ENCODE measurements around the gene CFAP300. TPM values are rescaled to one million over a fixed set of nuclear protein-coding genes. Genes with fewer than 3 reads are reported as not detected.

The CFAP300 gene
- total RNA-seq, 1 experiment from 2014 or later = not detected

DNA sequence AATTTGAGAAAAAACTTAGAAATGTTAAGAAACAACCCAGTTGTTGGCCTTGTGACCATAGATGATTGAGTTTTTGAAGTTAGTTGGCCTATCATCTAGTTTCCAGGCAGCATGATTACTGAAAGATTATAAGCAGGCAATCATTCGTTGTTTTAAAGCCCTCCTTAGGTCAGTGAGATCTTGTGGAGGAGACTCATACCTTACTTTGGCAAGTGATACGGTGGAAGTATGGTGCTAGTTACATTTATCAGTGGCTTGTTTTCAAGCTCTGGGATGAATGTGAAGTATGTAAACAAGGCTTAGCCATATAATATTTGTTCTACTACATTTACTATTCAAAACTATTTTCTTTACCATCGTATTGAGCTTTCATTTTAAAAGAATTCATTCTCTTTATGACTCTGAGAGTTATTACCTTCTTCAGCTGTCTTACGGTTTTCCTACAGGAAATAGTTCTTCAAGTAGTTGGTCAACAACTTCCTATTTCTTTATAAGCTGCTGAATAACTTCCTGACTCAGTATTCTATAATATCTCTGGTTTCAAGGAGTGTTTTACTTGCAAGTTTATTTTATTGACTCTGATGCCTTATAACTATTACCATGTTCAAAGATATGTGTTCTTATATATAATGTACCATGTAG is 70.4 kb downstream of the CFAP300 start:
- in situ Hi-C loops (cut with HindIII; ENCODE audit: low sequenced_read_pairs) = no loop called here
- no peak for DNase-seq (ENCODE audit: low spot score)

DNA sequence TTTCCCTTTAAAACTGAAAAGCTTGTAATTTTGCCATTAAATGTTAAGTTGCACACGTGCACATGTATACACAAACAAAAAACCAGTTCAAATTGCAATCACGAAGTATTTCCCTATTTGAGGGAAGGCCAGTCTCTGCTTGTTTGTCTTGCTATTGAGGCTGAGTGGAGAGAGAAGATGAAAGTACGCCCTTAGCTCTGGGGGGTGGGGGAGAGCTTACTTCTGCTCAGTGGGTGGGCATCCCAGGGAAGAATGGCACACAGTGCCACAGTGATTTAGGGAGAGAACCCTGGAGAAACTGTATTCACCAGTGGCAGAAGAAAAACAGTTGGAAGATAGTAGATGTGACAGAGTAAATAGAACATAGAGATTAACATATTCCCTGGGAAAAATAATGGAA is 71.7 kb downstream of the CFAP300 start:
- in situ Hi-C loops (cut with HindIII; ENCODE audit: low sequenced_read_pairs) = no loop called here
- no peak for DNase-seq (ENCODE audit: low spot score)

DNA sequence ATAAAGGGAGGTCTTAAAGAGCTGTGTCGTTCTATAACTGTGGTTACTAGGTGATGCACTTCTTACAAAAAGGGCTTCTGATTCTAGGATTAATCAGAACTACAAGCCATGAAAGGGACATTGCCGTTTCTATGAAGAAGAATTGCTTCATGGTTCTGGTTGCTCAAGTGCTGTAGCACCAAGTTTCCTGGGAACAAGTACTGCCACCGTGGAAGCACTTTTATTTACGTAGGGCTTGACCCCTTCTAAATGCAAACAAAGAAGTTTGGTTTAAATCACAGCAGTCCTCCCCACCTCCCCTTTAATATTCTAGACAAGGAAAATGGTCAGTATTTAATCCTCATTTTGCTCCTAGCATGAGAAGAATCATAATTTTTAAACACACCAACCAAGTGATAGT is 72.8 kb downstream of the CFAP300 start:
- no peak for DNase-seq (ENCODE audit: low spot score)
- in situ Hi-C loops (cut with HindIII; ENCODE audit: low sequenced_read_pairs) = no loop called here

DNA sequence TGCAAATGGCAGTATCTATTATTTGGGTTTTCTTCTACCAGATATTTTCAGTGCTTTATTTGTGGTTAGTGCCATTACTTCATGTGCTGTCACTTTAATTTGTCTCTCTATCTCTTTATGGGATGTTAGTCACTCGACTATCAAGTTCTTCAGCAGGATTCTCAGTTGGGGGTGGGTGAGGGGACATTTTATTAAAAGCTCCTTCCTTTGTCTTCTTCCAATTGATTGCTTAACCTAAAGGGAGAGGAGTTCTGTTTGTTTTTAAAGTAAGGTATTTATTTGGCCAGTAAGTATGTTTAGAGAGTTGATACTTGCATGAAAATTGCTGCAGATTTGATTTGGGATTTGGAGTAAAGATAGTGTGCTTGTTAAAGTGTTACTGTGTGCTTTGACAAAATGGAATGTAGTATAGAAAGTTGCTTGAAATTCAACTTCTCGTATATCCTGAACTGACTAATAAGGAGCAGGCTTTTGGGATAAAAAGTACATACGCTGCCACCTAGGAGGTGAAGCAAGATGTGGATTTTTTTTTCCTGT is 73.3 kb downstream of the CFAP300 start:
- in situ Hi-C loops (cut with HindIII; ENCODE audit: low sequenced_read_pairs) = no loop called here

DNA sequence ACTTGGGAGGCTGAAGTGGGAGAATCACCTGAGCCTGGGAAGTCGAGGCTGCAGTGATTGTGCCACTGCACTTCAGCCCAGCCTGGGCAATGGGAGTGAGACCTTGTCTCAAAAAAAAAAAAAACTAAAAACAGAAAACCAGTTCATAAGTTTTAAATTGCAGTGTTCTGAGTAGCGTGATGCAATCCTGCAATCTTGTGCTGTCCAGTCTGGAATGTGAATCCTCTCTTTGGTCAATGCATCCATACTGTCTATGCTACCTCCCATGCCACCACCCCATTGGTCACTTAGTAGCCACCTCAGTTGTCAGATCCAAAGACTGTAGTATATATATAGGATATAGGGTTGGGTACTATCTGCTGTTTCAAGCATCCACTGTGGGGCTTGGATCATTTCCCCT is 74.1 kb downstream of the CFAP300 start:
- in situ Hi-C loops (cut with HindIII; ENCODE audit: low sequenced_read_pairs) = no loop called here
- DNase-seq (ENCODE audit: low spot score) = no peak

More for the DNA sequence above, 73.3 kb downstream of the CFAP300 start:
- DNase-seq (ENCODE audit: low spot score) = no peak

Other genes starting within 250 kb of the CFAP300 start
- 0.07 and 1.1 TPM in 2 replicates for gene CEP126, start 132.4 kb upstream of the CFAP300 start, total RNA-seq (2014; rRNA removed; shearing (Covaris generic))
- gene ANGPTL5, start 130.9 kb upstream of the CFAP300 start, total RNA-seq (2014; rRNA removed; shearing (Covaris generic)) = not detected in 2 replicates
- gene YAP1, start 63.0 kb downstream of the CFAP300 start, total RNA-seq (2014; rRNA removed; shearing (Covaris generic)) = 30.7 and 44.6 TPM in 2 replicates